Stimulated activated CD8-positive, alpha-beta memory T cell treated with anti-CD3 and anti-CD28 coated beads, Interleukin-7, amount 100 ng/mL, for 24 hours (primary cell): Measurements from ENCODE around the gene KCNE4.

ENCODE experiments used
- DNase-seq: peaks from one replicate; pipeline ENCODE4 v3.0.0-alpha.2; 2020; ENCODE audit warnings: low read depth

Gene KCNE4

GRCh38 chr2:223041527-223042109 is 10.4 kb upstream of the KCNE4 start:
- no peak for DNase-seq

- no peak for DNase-seq
Measured at GRCh38 chr2:223042284-223042683, 9.7 kb upstream of the KCNE4 start.

GRCh38 chr2:223042704-223043118 is 9.3 kb upstream of the KCNE4 start:
- DNase-seq, result no peak

- DNase-seq, result no peak
Measured at GRCh38 chr2:223043164-223043941, 8.6 kb upstream of the KCNE4 start.

- no peak for DNase-seq
Measured at GRCh38 chr2:223044092-223044836, 7.7 kb upstream of the KCNE4 start.

- no peak for DNase-seq
Measured at GRCh38 chr2:223044916-223045700, 6.9 kb upstream of the KCNE4 start.

- DNase-seq, result no peak
Measured at GRCh38 chr2:223046470-223047040, 5.4 kb upstream of the KCNE4 start.

- no peak for DNase-seq
Measured at GRCh38 chr2:223047260-223047761, 4.7 kb upstream of the KCNE4 start.

- no peak for DNase-seq
Measured at GRCh38 chr2:223048519-223048918, 3.5 kb upstream of the KCNE4 start.

- no peak for DNase-seq
Measured at GRCh38 chr2:223049356-223049755, 2.6 kb upstream of the KCNE4 start.

GRCh38 chr2:223050188-223050587 is 1.8 kb upstream of the KCNE4 start:
- DNase-seq, result no peak

- no peak for DNase-seq
Measured at GRCh38 chr2:223050900-223051504, 988 bp upstream of the KCNE4 start.

- no peak for DNase-seq
Measured at GRCh38 chr2:223052548-223053483, 826 bp downstream of the KCNE4 start.

GRCh38 chr2:223053484-223054192 is 1.6 kb downstream of the KCNE4 start:
- no peak for DNase-seq

GRCh38 chr2:223054193-223054781 is 2.3 kb downstream of the KCNE4 start:
- no peak for DNase-seq

GRCh38 chr2:223055140-223055539 is 3.1 kb downstream of the KCNE4 start:
- no peak for DNase-seq

- no peak for DNase-seq
Measured at GRCh38 chr2:223055836-223056235, 3.8 kb downstream of the KCNE4 start.

- DNase-seq, result no peak
Measured at GRCh38 chr2:223056701-223057418, 4.9 kb downstream of the KCNE4 start.
